ENCODE results near the gene BTG1.

The BTG1 gene

GRCh38 chr12:92176646-92177045 lies 31.0 kb upstream of the BTG1 start:
- H3K36me3 ChIP-seq (ENCODE audit: insufficient read depth, low read length): no peaks in the 10 kb centered on the region
- H3K4me3 ChIP-seq (ENCODE audit: low read length): no peak overlapping the region
- H3K27me3 ChIP-seq (ENCODE audit: insufficient read depth, low read length): no peaks in the 10 kb centered on the region
- WGBS: 91% methylated on average over 10 of the region's 10 CpGs
- H3K27ac ChIP-seq (ENCODE audit: low read depth, low read length): no peak overlapping the region
- H3K9ac ChIP-seq (ENCODE audit: low read depth, low read length): no peak overlapping the region
- no peaks in the 10 kb centered on the region for H3K9me3 ChIP-seq (ENCODE audit: insufficient read depth, low read depth, low read length)
- peaks cover 12% of the 10 kb centered on the region for H3K4me1 ChIP-seq (ENCODE audit: insufficient read depth, low read length)

- Histone ChIP-seq H3K9me3 (ENCODE audit: insufficient read depth, low read depth, low read length) (no peaks in the 10 kb centered on the region), H3K4me1 (ENCODE audit: insufficient read depth, low read length) (peaks cover 12% of the 10 kb centered on the region), H3K4me3 (ENCODE audit: low read length) (no peak overlapping the region), H3K36me3 (ENCODE audit: insufficient read depth, low read length) (no peaks in the 10 kb centered on the region), H3K27me3 (ENCODE audit: insufficient read depth, low read length) (no peaks in the 10 kb centered on the region), H3K9ac (ENCODE audit: low read depth, low read length) (no peak overlapping the region), H3K27ac (ENCODE audit: low read depth, low read length) (peak overlapping the region; percentile 24; the same call in 1 of the 2 replicates)
- WGBS: 67% methylated on average over 3 of the region's 3 CpGs
Observed at GRCh38 chr12:92175961-92176360, 30.3 kb upstream of the BTG1 start.

- Histone ChIP-seq H3K4me1 (ENCODE audit: insufficient read depth, low read length) (no peaks in the 10 kb centered on the region; the same call in 1 of the 2 replicates), H3K4me3 (ENCODE audit: low read length) (no peak overlapping the region), H3K27me3 (ENCODE audit: insufficient read depth, low read length) (no peaks in the 10 kb centered on the region), H3K36me3 (ENCODE audit: insufficient read depth, low read length) (no peaks in the 10 kb centered on the region), H3K9me3 (ENCODE audit: insufficient read depth, low read depth, low read length) (no peaks in the 10 kb centered on the region), H3K27ac (ENCODE audit: low read depth, low read length) (no peak overlapping the region), H3K9ac (ENCODE audit: low read depth, low read length) (no peak overlapping the region)
Observed at GRCh38 chr12:92170050-92170449, 24.4 kb upstream of the BTG1 start.

- no peak overlapping the region for H3K4me3 ChIP-seq (ENCODE audit: low read length)
- no peak overlapping the region for H3K27ac ChIP-seq (ENCODE audit: low read depth, low read length)
- no peak overlapping the region for H3K9ac ChIP-seq (ENCODE audit: low read depth, low read length)
- H3K4me1 ChIP-seq (ENCODE audit: insufficient read depth, low read length): no peaks in the 10 kb centered on the region; the same call in 1 of the 2 replicates
- no peaks in the 10 kb centered on the region for H3K9me3 ChIP-seq (ENCODE audit: insufficient read depth, low read depth, low read length)
- H3K36me3 ChIP-seq (ENCODE audit: insufficient read depth, low read length): no peaks in the 10 kb centered on the region
- H3K27me3 ChIP-seq (ENCODE audit: insufficient read depth, low read length): no peaks in the 10 kb centered on the region
- WGBS: 94% methylated on average over 2 of the region's 2 CpGs
Observed at GRCh38 chr12:92167075-92167474, 21.4 kb upstream of the BTG1 start.

GRCh38 chr12:92164712-92165111 lies 19.1 kb upstream of the BTG1 start:
- no peak overlapping the region for H3K9ac ChIP-seq (ENCODE audit: low read depth, low read length)
- H3K9me3 ChIP-seq (ENCODE audit: insufficient read depth, low read depth, low read length): no peaks in the 10 kb centered on the region
- whole genome bisulfite sequencing: 100% methylated on average over 1 of the region's 1 CpG

GRCh38 chr12:92162079-92162478 lies 16.4 kb upstream of the BTG1 start:
- no CpG with 5 or more reads among the region's 1 CpG for WGBS
- Histone ChIP-seq H3K4me3 (ENCODE audit: low read length) (no peak overlapping the region), H3K9ac (ENCODE audit: low read depth, low read length) (no peak overlapping the region), H3K9me3 (ENCODE audit: insufficient read depth, low read depth, low read length) (no peaks in the 10 kb centered on the region), H3K36me3 (ENCODE audit: insufficient read depth, low read length) (no peaks in the 10 kb centered on the region), H3K27ac (ENCODE audit: low read depth, low read length) (no peak overlapping the region), H3K4me1 (ENCODE audit: insufficient read depth, low read length) (no peaks in the 10 kb centered on the region), H3K27me3 (ENCODE audit: insufficient read depth, low read length) (no peaks in the 10 kb centered on the region)

More at GRCh38 chr12:92164712-92165111, 19.1 kb upstream of the BTG1 start:
- H3K36me3 ChIP-seq (ENCODE audit: insufficient read depth, low read length): no peaks in the 10 kb centered on the region
- no peak overlapping the region for H3K27ac ChIP-seq (ENCODE audit: low read depth, low read length)
- no peak overlapping the region for H3K4me3 ChIP-seq (ENCODE audit: low read length)
- H3K4me1 ChIP-seq (ENCODE audit: insufficient read depth, low read length): no peaks in the 10 kb centered on the region; the same call in 1 of the 2 replicates
- no peaks in the 10 kb centered on the region for H3K27me3 ChIP-seq (ENCODE audit: insufficient read depth, low read length)

- WGBS: 98% methylated on average over 5 of the region's 6 CpGs
- no peaks in the 10 kb centered on the region for H3K4me1 ChIP-seq (ENCODE audit: insufficient read depth, low read length)
- no peak overlapping the region for H3K9ac ChIP-seq (ENCODE audit: low read depth, low read length)
- no peak overlapping the region for H3K27ac ChIP-seq (ENCODE audit: low read depth, low read length)
- no peaks in the 10 kb centered on the region for H3K36me3 ChIP-seq (ENCODE audit: insufficient read depth, low read length)
- no peaks in the 10 kb centered on the region for H3K27me3 ChIP-seq (ENCODE audit: insufficient read depth, low read length)
- H3K9me3 ChIP-seq (ENCODE audit: insufficient read depth, low read depth, low read length): no peaks in the 10 kb centered on the region
- no peak overlapping the region for H3K4me3 ChIP-seq (ENCODE audit: low read length)
Observed at GRCh38 chr12:92158796-92159439, 13.3 kb upstream of the BTG1 start.

- Histone ChIP-seq H3K4me1 (ENCODE audit: insufficient read depth, low read length) (no peaks in the 10 kb centered on the region), H3K27ac (ENCODE audit: low read depth, low read length) (no peak overlapping the region), H3K27me3 (ENCODE audit: insufficient read depth, low read length) (no peaks in the 10 kb centered on the region), H3K4me3 (ENCODE audit: low read length) (no peak overlapping the region), H3K36me3 (ENCODE audit: insufficient read depth, low read length) (no peaks in the 10 kb centered on the region), H3K9ac (ENCODE audit: low read depth, low read length) (no peak overlapping the region), H3K9me3 (ENCODE audit: insufficient read depth, low read depth, low read length) (no peaks in the 10 kb centered on the region)
- WGBS: 96% methylated on average over 6 of the region's 6 CpGs
Observed at GRCh38 chr12:92156704-92157395, 11.2 kb upstream of the BTG1 start.

GRCh38 chr12:92156139-92156538 lies 10.5 kb upstream of the BTG1 start:
- WGBS: 94% methylated on average over 2 of the region's 2 CpGs
- Histone ChIP-seq H3K9ac (ENCODE audit: low read depth, low read length) (no peak overlapping the region), H3K4me1 (ENCODE audit: insufficient read depth, low read length) (no peaks in the 10 kb centered on the region)

GRCh38 chr12:92155733-92156132 lies 10.1 kb upstream of the BTG1 start:
- Histone ChIP-seq H3K27ac (ENCODE audit: low read depth, low read length) (no peak overlapping the region), H3K4me1 (ENCODE audit: insufficient read depth, low read length) (no peaks in the 10 kb centered on the region), H3K36me3 (ENCODE audit: insufficient read depth, low read length) (no peaks in the 10 kb centered on the region), H3K9me3 (ENCODE audit: insufficient read depth, low read depth, low read length) (no peaks in the 10 kb centered on the region), H3K4me3 (ENCODE audit: low read length) (no peak overlapping the region), H3K9ac (ENCODE audit: low read depth, low read length) (no peak overlapping the region), H3K27me3 (ENCODE audit: insufficient read depth, low read length) (no peaks in the 10 kb centered on the region)
- 100% methylated on average over 2 of the region's 2 CpGs for WGBS

More at GRCh38 chr12:92156139-92156538, 10.5 kb upstream of the BTG1 start:
- Histone ChIP-seq H3K36me3 (ENCODE audit: insufficient read depth, low read length) (no peaks in the 10 kb centered on the region), H3K27me3 (ENCODE audit: insufficient read depth, low read length) (no peaks in the 10 kb centered on the region), H3K27ac (ENCODE audit: low read depth, low read length) (no peak overlapping the region), H3K9me3 (ENCODE audit: insufficient read depth, low read depth, low read length) (no peaks in the 10 kb centered on the region), H3K4me3 (ENCODE audit: low read length) (no peak overlapping the region)

- Histone ChIP-seq H3K4me3 (ENCODE audit: low read length) (no peak overlapping the region), H3K9me3 (ENCODE audit: insufficient read depth, low read depth, low read length) (no peaks in the 10 kb centered on the region), H3K9ac (ENCODE audit: low read depth, low read length) (no peak overlapping the region), H3K4me1 (ENCODE audit: insufficient read depth, low read length) (peaks cover 19% of the 10 kb centered on the region), H3K27ac (ENCODE audit: low read depth, low read length) (no peak overlapping the region), H3K36me3 (ENCODE audit: insufficient read depth, low read length) (no peaks in the 10 kb centered on the region), H3K27me3 (ENCODE audit: insufficient read depth, low read length) (no peaks in the 10 kb centered on the region)
- 86% methylated on average over 2 of the region's 2 CpGs for WGBS
Observed at GRCh38 chr12:92151916-92152315, 6.3 kb upstream of the BTG1 start.
